MM.1S (cell line): ENCODE results near the gene TPRG1.
A peak's percentile ranks its signal among the peaks of the same experiment; 100 is the strongest.

Source experiments
- DNase-seq: peaks from one replicate; pipeline ENCODE4 v3.0.0-alpha.2; 2015
- H2AFZ ChIP-seq: fragments of 300-600 bp; sonication (generic); 2 replicates; pipeline ENCODE4 v1.6.0; 2016; ENCODE audit warnings: antibody characterized with exemption, low read length
- H3F3A ChIP-seq: fragments of 300-600 bp; sonication (generic); 2 replicates; pipeline ENCODE4 v1.6.1; 2016; ENCODE audit warnings: mild to moderate bottlenecking, antibody characterized with exemption, low read length, moderate library complexity, mixed read lengths; ENCODE audit not compliant: insufficient read depth
- H3K27ac ChIP-seq: fragments of 300-600 bp; sonication (generic); 2 replicates; pipeline ENCODE4 v1.5.1; 2016; ENCODE audit warnings: mild to moderate bottlenecking, low read length
- H3K27me3 ChIP-seq: fragments of 300-600 bp; sonication (generic); replicated peaks from 2 replicates; pipeline ENCODE4 v1.6.0; 2016; ENCODE audit warnings: low read length; ENCODE audit not compliant: insufficient read depth
- H3K36me3 ChIP-seq: fragments of 300-600 bp; sonication (generic); replicated peaks from 2 replicates; pipeline ENCODE4 v1.6.1; 2016; ENCODE audit warnings: mild to moderate bottlenecking, low read length, mixed read lengths; ENCODE audit not compliant: insufficient read depth
- H3K4me1 ChIP-seq: fragments of 300-600 bp; sonication (generic); 2 replicates; pipeline ENCODE4 v1.6.1; 2016; ENCODE audit warnings: low read length, mixed read lengths
- H3K4me2 ChIP-seq: fragments of 300-600 bp; sonication (generic); 2 replicates; pipeline ENCODE4 v1.6.0; 2016; ENCODE audit warnings: low read depth, low read length
- H3K4me3 ChIP-seq: fragments of 300-600 bp; sonication (generic); 2 replicates; pipeline ENCODE4 v1.5.1; 2016; ENCODE audit warnings: low read length, mixed read lengths
- H3K79me2 ChIP-seq: fragments of 300-600 bp; sonication (generic); 2 replicates; pipeline ENCODE4 v1.6.1; 2016; ENCODE audit warnings: mixed run types, low read length, mixed read lengths
- H3K9ac ChIP-seq: fragments of 300-600 bp; sonication (generic); 2 replicates; pipeline ENCODE4 v1.6.1; 2016; ENCODE audit warnings: low read length, mixed read lengths
- H3K9me2 ChIP-seq: fragments of 300-600 bp; sonication (generic); replicated peaks from 2 replicates; pipeline ENCODE4 v1.6.1; 2016; ENCODE audit warnings: mild to moderate bottlenecking, low read length, mixed read lengths; ENCODE audit not compliant: insufficient read depth
- H3K9me3 ChIP-seq: fragments of 300-600 bp; sonication (generic); replicated peaks from 2 replicates; pipeline ENCODE4 v1.6.1; 2016; ENCODE audit warnings: mild to moderate bottlenecking, low read length, mixed read lengths; ENCODE audit not compliant: insufficient read depth
- H4K20me1 ChIP-seq: fragments of 300-600 bp; sonication (generic); 2 replicates; pipeline ENCODE4 v1.6.1; 2016; ENCODE audit warnings: mild to moderate bottlenecking, low read length, moderate library complexity, mixed read lengths; ENCODE audit not compliant: insufficient read depth
- CTCF ChIP-seq: fragments of 300-600 bp; sonication (generic); IDR thresholded peaks from 2 replicates; pipeline ENCODE4 v1.5.1; 2016; ENCODE audit warnings: antibody characterized with exemption, low read length, mixed read lengths
- EZH2 ChIP-seq: fragments of 300-600 bp; sonication (generic); optimal IDR thresholded peaks from 2 replicates; pipeline ENCODE3; 2017; ENCODE audit warnings: low read depth, mild to moderate bottlenecking, antibody characterized with exemption, low read length, mixed read lengths
- EZH2phosphoT487 ChIP-seq: fragments of 300-600 bp; sonication (generic); IDR thresholded peaks from 2 replicates; pipeline ENCODE4 v1.6.1; 2018; ENCODE audit warnings: antibody characterized with exemption, low read length

TPRG1 gene

GRCh38 chr3:189188466-189188865, 16.7 kb downstream of the TPRG1 start:
- Histone ChIP-seq H3K9ac (no peak overlapping the region), H3K27me3 (no peaks in the 10 kb centered on the region), H3K4me2 (no peak overlapping the region), H3K9me2 (no peaks in the 10 kb centered on the region), H3K4me1 (no peaks in the 10 kb centered on the region), H3K4me3 (no peak overlapping the region), H3F3A (no peaks in the 10 kb centered on the region), H3K27ac (no peak overlapping the region), H3K9me3 (no peaks in the 10 kb centered on the region), H3K36me3 (no peaks in the 10 kb centered on the region), H4K20me1 (no peaks in the 10 kb centered on the region), H3K79me2 (no peaks in the 10 kb centered on the region), H2AFZ (no peak overlapping the region)
- DNase-seq: no peak
- TF ChIP-seq CTCF (no peak), EZH2 (no peak), EZH2phosphoT487 (no peak)

DNA sequence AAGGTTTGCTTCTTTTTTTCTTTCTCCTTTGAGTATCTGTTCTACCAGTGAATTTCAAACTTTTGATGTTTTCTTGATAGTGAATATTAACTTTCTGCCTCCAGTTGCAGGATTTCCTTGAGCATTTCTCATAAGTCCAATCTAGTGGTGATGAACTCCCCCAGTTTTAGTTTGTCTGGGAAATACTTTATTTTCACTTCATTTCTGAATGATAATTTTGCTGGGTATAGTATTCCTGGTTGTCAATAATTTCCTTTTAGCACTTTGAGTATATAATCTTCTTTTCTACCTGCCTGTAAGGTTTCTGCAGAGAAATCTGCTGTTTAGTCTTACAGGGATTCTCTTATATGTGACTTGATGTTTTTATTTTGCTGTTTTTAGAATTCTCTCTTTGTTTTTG, 21.0 kb downstream of the TPRG1 start:
- H3K4me1 ChIP-seq: no peaks in the 10 kb centered on the region
- no peaks in the 10 kb centered on the region for H3K79me2 ChIP-seq
- H3K36me3 ChIP-seq: no peaks in the 10 kb centered on the region
- no peak overlapping the region for H3K4me2 ChIP-seq
- no peak overlapping the region for H3K27ac ChIP-seq
- H4K20me1 ChIP-seq: no peaks in the 10 kb centered on the region
- H3K9me2 ChIP-seq: no peaks in the 10 kb centered on the region
- DNase-seq: no peak
- no peaks in the 10 kb centered on the region for H3K27me3 ChIP-seq
- no peak overlapping the region for H2AFZ ChIP-seq
- no peak for TF ChIP-seq CTCF
- TF ChIP-seq EZH2phosphoT487: no peak
- no peak for TF ChIP-seq EZH2
- H3F3A ChIP-seq: no peaks in the 10 kb centered on the region
- no peak overlapping the region for H3K4me3 ChIP-seq
- no peak overlapping the region for H3K9ac ChIP-seq
- H3K9me3 ChIP-seq: no peaks in the 10 kb centered on the region

DNA sequence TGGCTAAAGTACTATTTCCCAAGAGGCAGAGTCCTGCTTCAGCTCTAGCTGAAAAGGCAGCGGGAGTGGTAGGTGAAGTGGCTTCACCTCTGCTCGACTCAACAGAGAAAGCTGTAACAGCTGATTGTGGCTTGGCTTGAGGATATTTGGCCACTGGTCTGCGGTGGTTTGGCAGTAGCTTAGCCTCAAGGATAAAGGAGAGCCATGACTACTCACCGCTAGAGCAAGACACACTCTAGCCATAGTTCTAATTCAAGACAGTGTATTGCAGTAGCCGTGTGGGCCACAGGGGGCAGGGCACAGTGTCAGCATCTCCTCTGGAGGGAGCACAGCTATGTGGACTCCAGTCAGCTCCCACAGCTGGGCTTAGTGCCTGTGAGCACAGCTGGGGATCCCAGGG, 23.5 kb downstream of the TPRG1 start:
- Histone ChIP-seq H4K20me1 (no peaks in the 10 kb centered on the region), H3K9ac (no peak overlapping the region), H3K27ac (no peak overlapping the region), H3K36me3 (no peaks in the 10 kb centered on the region), H3K4me1 (no peaks in the 10 kb centered on the region), H3F3A (no peaks in the 10 kb centered on the region), H3K79me2 (no peaks in the 10 kb centered on the region), H3K4me3 (no peak overlapping the region), H3K27me3 (no peaks in the 10 kb centered on the region), H3K9me3 (no peaks in the 10 kb centered on the region), H3K4me2 (no peak overlapping the region), H2AFZ (no peak overlapping the region), H3K9me2 (no peaks in the 10 kb centered on the region)
- DNase-seq: no peak
- no peak for TF ChIP-seq EZH2phosphoT487
- peak; percentile 11; the same call in 1 of the 2 replicates for TF ChIP-seq CTCF
